IMR-90 (cell line): ENCODE data around the gene EXOSC9. TPM values are rescaled to one million over a fixed set of nuclear protein-coding genes. Genes with fewer than 3 reads are reported as not detected.

ENCODE experiments used
- ATAC-seq: fragments of 200-7000 bp; cut with Tn5 transposase; 2 replicates; pipeline ENCODE4 v1.9.1; 2020; ENCODE audit warnings: low read depth, mild to moderate bottlenecking, moderate library complexity
- BruUV-seq: library from RNA; stranded (reverse); fragments of 400-500 nt; replicated peaks from 2 replicates; lab custom pipeline; 2021; lab: Mats Ljungman, UMichigan
- CTCF ChIA-PET: fragments of 300-600 bp; formaldehyde crosslinking; extraction: SDS; loops from one replicate; lab custom pipeline; 2021; ENCODE audit warnings: antibody characterized with exemption; lab: Yijun Ruan, JAX
- POLR2A ChIA-PET: fragments of 300-600 bp; sonication (Branson Sonifier 250); formaldehyde crosslinking; loops from one replicate; lab custom pipeline; 2022; ENCODE audit warnings: antibody characterized with exemption; ENCODE audit not compliant: unreplicated experiment; lab: Charles Lee
- DNase-seq: peaks from one replicate; pipeline ENCODE4 v3.0.0; 2013
- H2AFZ ChIP-seq: replicated peaks from 2 replicates; pipeline ENCODE3; 2013; ENCODE audit warnings: low read length, mild to moderate bottlenecking; ENCODE audit not compliant: poor library complexity
- H2AK5ac ChIP-seq: 2 replicates; pipeline ENCODE4 v1.6.1; 2013; ENCODE audit warnings: low read depth, low read length, inconsistent platforms
- H2AK9ac ChIP-seq: replicated peaks from 2 replicates; pipeline ENCODE3; 2013; ENCODE audit warnings: mild to moderate bottlenecking, low read depth, low read length, moderate library complexity; ENCODE audit not compliant: poor library complexity
- H2BK120ac ChIP-seq: 2 replicates; pipeline ENCODE4 v1.6.1; 2013; ENCODE audit warnings: low read depth, low read length, inconsistent platforms
- H2BK15ac ChIP-seq: 3 replicates; pipeline ENCODE4 v1.6.1; 2013; ENCODE audit warnings: low read depth, low read length, inconsistent platforms
- H2BK20ac ChIP-seq: 2 replicates; pipeline ENCODE4 v1.6.1; 2013; ENCODE audit warnings: low read depth, mild to moderate bottlenecking, inconsistent platforms, low read length, moderate library complexity
- H2BK5ac ChIP-seq: 2 replicates; pipeline ENCODE4 v1.6.1; 2013; ENCODE audit warnings: mild to moderate bottlenecking, low read depth, low read length, inconsistent platforms; ENCODE audit not compliant: poor library complexity, severe bottlenecking
- H3K14ac ChIP-seq: replicated peaks from 2 replicates; pipeline ENCODE4 v1.6.1; 2013; ENCODE audit warnings: low read depth, low read length, inconsistent platforms
- H3K18ac ChIP-seq: 2 replicates; pipeline ENCODE4 v1.6.1; 2013; ENCODE audit warnings: low read depth, low read length, control low read depth
- H3K23ac ChIP-seq: 2 replicates; pipeline ENCODE4 v1.6.1; 2013; ENCODE audit warnings: low read depth, low read length, inconsistent platforms
- H3K27ac ChIP-seq: 2 replicates; pipeline ENCODE4 v1.5.1; 2013; ENCODE audit warnings: mild to moderate bottlenecking, control low read depth, low read length; ENCODE audit not compliant: insufficient read depth
- H3K27me3 ChIP-seq: 2 replicates; pipeline ENCODE4 v1.6.1; 2013; ENCODE audit warnings: low read length; ENCODE audit not compliant: control insufficient read depth, insufficient read depth
- H3K36me3 ChIP-seq: 2 replicates; pipeline ENCODE4 v1.6.1; 2013; ENCODE audit warnings: low read length, mixed read lengths; ENCODE audit not compliant: control insufficient read depth, insufficient read depth
- H3K4ac ChIP-seq: 2 replicates; pipeline ENCODE4 v1.6.1; 2013; ENCODE audit warnings: low read depth, low read length, inconsistent platforms
- H3K4me1 ChIP-seq: 2 replicates; pipeline ENCODE4 v1.6.1; 2013; ENCODE audit warnings: low read length, mixed read lengths; ENCODE audit not compliant: control insufficient read depth, insufficient read depth
- H3K4me2 ChIP-seq: 2 replicates; pipeline ENCODE4 v1.6.1; 2013; ENCODE audit warnings: low read depth, mild to moderate bottlenecking, control low read depth, low read length, moderate library complexity
- H3K4me3 ChIP-seq: 2 replicates; pipeline ENCODE4 v1.5.1; 2013; ENCODE audit warnings: low read depth, mild to moderate bottlenecking, control low read depth, low read length, moderate library complexity; ENCODE audit not compliant: insufficient read depth
- H3K56ac ChIP-seq: 2 replicates; pipeline ENCODE4 v1.6.1; 2013; ENCODE audit warnings: low read length, inconsistent platforms; ENCODE audit not compliant: insufficient read depth; ENCODE audit errors: extremely low read depth
- H3K79me1 ChIP-seq, 2 experiments: 2 replicates each; pipeline ENCODE4 v1.6.1; 2013; ENCODE audit warnings: low read length in 2 of 2, inconsistent platforms in 1 of 2, low read depth in 1 of 2
- H3K9ac ChIP-seq: 2 replicates; pipeline ENCODE4 v1.6.1; 2013; ENCODE audit warnings: low read depth, low read length, control low read depth
- H3K9me1 ChIP-seq: 2 replicates; pipeline ENCODE4 v1.6.1; 2013; ENCODE audit warnings: low read length, inconsistent platforms; ENCODE audit not compliant: insufficient read depth
- H3K9me3 ChIP-seq: 2 replicates; pipeline ENCODE4 v1.6.1; 2013; ENCODE audit warnings: low read length; ENCODE audit not compliant: control insufficient read depth, insufficient read depth
- H4K20me1 ChIP-seq: 2 replicates; pipeline ENCODE4 v1.6.1; 2013; ENCODE audit warnings: low read length, inconsistent platforms; ENCODE audit not compliant: insufficient read depth
- H4K5ac ChIP-seq: 2 replicates; pipeline ENCODE4 v1.6.1; 2013; ENCODE audit warnings: mild to moderate bottlenecking, low read depth, low read length, control low read depth
- H4K8ac ChIP-seq, 2 experiments: 2 replicates each; pipeline ENCODE4 v1.6.1; 2013; ENCODE audit warnings: low read depth in 2 of 2, low read length in 2 of 2, control low read depth in 1 of 2, inconsistent platforms in 1 of 2
- H4K91ac ChIP-seq: 2 replicates; pipeline ENCODE4 v1.6.1; 2013; ENCODE audit warnings: low read depth, low read length, inconsistent platforms; ENCODE audit not compliant: insufficient read depth
- RAD21 ChIP-seq: IDR thresholded peaks from 2 replicates; pipeline ENCODE4 v1.6.1; 2012; ENCODE audit warnings: low read length, improper control_type of control experiment
- WGBS, 2 experiments: methylation state at CpG; one replicate each; pipeline versions ENCODE4 v1.1.5 to v1.1.7; 2013; ENCODE audit warnings: missing lambda C conversion rate in 2 of 2; ENCODE audit not compliant: insufficient read length in 1 of 2; ENCODE audit errors: extremely low coverage in 2 of 2; 5-methylcytosine and 5-hydroxymethylcytosine counted together
- dilution Hi-C: fragments of 300-500 bp; cut with HindIII; formaldehyde crosslinking; loops from one replicate; pipeline ENCODE4 v1.14.3; 2018; ENCODE audit warnings: low sequenced_read_pairs; ENCODE audit not compliant: unreplicated experiment
- in situ Hi-C: fragments of 300-500 bp; cut with MboI; formaldehyde crosslinking; loops from 3 replicates; pipeline ENCODE4 v1.14.3; 2019; ENCODE audit warnings: low sequenced_read_pairs, inconsistent platforms, mixed read lengths
- intact Hi-C: fragments of 100-400 bp; cut with micrococcal nuclease; formaldehyde crosslinking; loops from 2 replicates; pipeline ENCODE4 v1.10.0; 2022
- polyA plus RNA-seq, 3 experiments: library from polyadenylated mRNA; depleted of rRNA; stranded (reverse); fragments of >200 nt; gene quantifications; 2 replicates each; pipeline ENCODE4 v1.2.3, GENCODE V29; 2012; ENCODE audit warnings: low replicate concordance in 1 of 3
- total RNA-seq: library from RNA; depleted of rRNA; stranded (reverse); fragments of >200 nt; gene quantifications from 2 replicates; pipeline ENCODE4 v1.2.3, GENCODE V29; 2012

EXOSC9 gene
- total and polyA plus RNA-seq, 2 of the 4 experiments (the other 2 are of a cell fraction) = 34.7 to 47.5 TPM

- intact Hi-C loops (no loop called here), in situ Hi-C loops (no loop called here), dilution Hi-C loops (no loop called here)
- no CpG with 5 or more reads among the region's 1 CpG for WGBS, 2 experiments
- H3K4me2 ChIP-seq = no peak overlapping the region
- no peak overlapping the region for H2AK9ac ChIP-seq
- ATAC-seq = no peak
- H4K91ac ChIP-seq = no peak overlapping the region
- no peak overlapping the region for H2BK20ac ChIP-seq
- H4K20me1 ChIP-seq = no peaks in the 10 kb centered on the region
- no peak overlapping the region for H4K5ac ChIP-seq
- no peak overlapping the region for H3K9ac ChIP-seq
- H2AFZ ChIP-seq = no peak overlapping the region
- H4K8ac ChIP-seq = 0 out of 4 replicates have a peak overlapping the region, but pooled peaks of 1 of the 2 experiments have one; percentile 15
- no peaks in the 10 kb centered on the region for H3K79me1 ChIP-seq
- H3K4ac ChIP-seq = 0 out of 2 replicates have a peak overlapping the region, but pooled peaks have one; percentile 16
- peak overlapping the region; percentile 3 for H2BK5ac ChIP-seq
- H3K4me3 ChIP-seq = no peak overlapping the region
- H3K27me3 ChIP-seq = no peaks in the 10 kb centered on the region
- no peak overlapping the region for H3K56ac ChIP-seq
- H3K18ac ChIP-seq = peak overlapping the region; percentile 9; the same call in 1 of the 2 replicates
- no peak overlapping the region for H3K27ac ChIP-seq
- ChIA-PET POLR2A (no interaction called here), CTCF (no interaction called here)
- no TSS peak for BruUV-seq
- H3K9me3 ChIP-seq = no peaks in the 10 kb centered on the region
- H3K4me1 ChIP-seq = peaks cover 11% of the 10 kb centered on the region
- peak overlapping the region; percentile 42; the same call in 1 of the 2 replicates for H2AK5ac ChIP-seq
- peak overlapping the region; percentile 52 for H2BK120ac ChIP-seq
- 0 out of 2 replicates have a peak overlapping the region, but pooled peaks have one; percentile 15 for H3K14ac ChIP-seq
- no peak for DNase-seq
- H3K23ac ChIP-seq = no peak overlapping the region
- no peaks in the 10 kb centered on the region for H3K36me3 ChIP-seq
- H2BK15ac ChIP-seq = 0 out of 3 replicates have a peak overlapping the region, but pooled peaks have one; percentile 41
- H3K9me1 ChIP-seq = peaks cover 3% of the 10 kb centered on the region; the same call in 1 of the 2 replicates
- no peak for TF ChIP-seq RAD21
Observed at GRCh38 chr4:121773883-121774282, 27.2 kb upstream of the EXOSC9 start.
